Motor neuron (in vitro differentiated cells): Measurements from ENCODE around the gene DDX3X. TPM values are rescaled to one million over a fixed set of nuclear protein-coding genes. Genes with fewer than 3 reads are reported as not detected.
"Not testable (repeated sequence)": the region's sequence is repeated elsewhere in the genome, so short reads cannot be mapped to it uniquely, and the experiment has no call there.

Source experiments
- ATAC-seq, 8 experiments: fragments of 200-7000 bp; cut with Tn5 transposase; replicated peaks in 6 of 8; 2 replicates each; pipeline ENCODE4 v1.8.0; 2021; ENCODE audit warnings: mild to moderate bottlenecking in 8 of 8, moderate library complexity in 8 of 8
- H3K27ac ChIP-seq, 2 donors: fragments of 250-450 bp; sonication (Bioruptor Pico); 2 replicates each; pipeline ENCODE4 v1.9.0; 2021; ENCODE audit warnings: antibody characterized with exemption in 2 of 2, mild to moderate bottlenecking in 2 of 2, moderate library complexity in 1 of 2
- H3K4me1 ChIP-seq, 2 donors: fragments of 250-450 bp; sonication (Bioruptor Pico); replicated peaks in 1 of 2; 2 replicates each; pipeline ENCODE4 v1.6.1; 2021; ENCODE audit warnings: antibody characterized with exemption in 2 of 2, mild to moderate bottlenecking in 2 of 2, moderate library complexity in 1 of 2
- H3K4me3 ChIP-seq, 5 donors: fragments of 250-450 bp; sonication (Bioruptor Pico); 2 replicates each; pipeline ENCODE4 v1.9.0; 2021; ENCODE audit warnings: antibody characterized with exemption in 5 of 5, mild to moderate bottlenecking in 5 of 5, moderate library complexity in 4 of 5
- WGBS, 10 experiments: fragments of 450-650 bp; shearing (Covaris generic); methylation state at CpG; one replicate each; pipeline ENCODE4 v1.0.0; 2022; 5-methylcytosine and 5-hydroxymethylcytosine counted together
- in situ Hi-C, 9 experiments: fragments of 400-800 bp; cut with MboI; loops; one replicate each; pipeline ENCODE4 v1.15.0; 2021; ENCODE audit warnings: low sequenced_read_pairs in 9 of 9, low pct_unique_long_range_greater_than_20kb in 2 of 9; ENCODE audit not compliant: unreplicated experiment in 9 of 9
- total RNA-seq, 8 experiments: library from RNA; unstranded; fragments of 300-600 nt; gene quantifications; 2 replicates each; pipeline versions ENCODE4 v1.2.3 to v1.2.4, GENCODE V29; 2022

Gene DDX3X
- total RNA-seq, 8 experiments from 2014 or later: 119 to 319 (median 167) TPM

- in situ Hi-C loops: no loop called here
- 0 to 80% methylated on average over 1 of the region's 10 CpGs; no CpG with 5 or more reads in 8 of the 10 experiments for WGBS, 10 experiments
- H3K4me3 ChIP-seq: no peak overlapping the region
- no peak overlapping the region for H3K27ac ChIP-seq
- H3K4me1 ChIP-seq: no peaks in the 10 kb centered on the region
- peak in 1 of 8 experiments; percentile 74 for ATAC-seq
Observed at GRCh38 chrX:41384051-41384705, 50.2 kb downstream of the DDX3X start.

- H3K4me3 ChIP-seq: no peak overlapping the region
- WGBS, 10 experiments: 0 to 95% (median 53%) methylated on average over 1 to 8 of the region's 8 CpGs; no CpG with 5 or more reads in 4 of the 10 experiments
- in situ Hi-C loops: no loop called here
- H3K4me1 ChIP-seq: no peaks in the 10 kb centered on the region
- ATAC-seq: peak in 2 of 8 experiments; percentile 30 to 31
- H3K27ac ChIP-seq: no peak overlapping the region
Observed at GRCh38 chrX:41386222-41386990, 52.4 kb downstream of the DDX3X start.

- Histone ChIP-seq H3K4me1 (no peaks in the 10 kb centered on the region), H3K4me3 (no peak overlapping the region), H3K27ac (no peak overlapping the region)
- in situ Hi-C loops: no loop called here
- ATAC-seq: no peak
- WGBS, 10 experiments: 68 to 100% (median 80%) methylated on average over 2 to 6 of the region's 8 CpGs; no CpG with 5 or more reads in 5 of the 10 experiments
Observed at GRCh38 chrX:41388543-41388942, 54.6 kb downstream of the DDX3X start.

- Histone ChIP-seq H3K4me1 (no peaks in the 10 kb centered on the region), H3K27ac (no peak overlapping the region), H3K4me3 (no peak overlapping the region)
- ATAC-seq: no peak
- WGBS, 10 experiments: 60 to 100% (median 67%) methylated on average over 2 to 3 of the region's 6 CpGs; no CpG with 5 or more reads in 7 of the 10 experiments
- in situ Hi-C loops: no loop called here
Observed at GRCh38 chrX:41389311-41389888, 55.4 kb downstream of the DDX3X start.

- H3K4me3 ChIP-seq, H3K4me1 ChIP-seq, ATAC-seq, in situ Hi-C loops, H3K27ac ChIP-seq: not testable (repeated sequence)
- WGBS, 10 experiments: 25 to 80% (median 35%) methylated on average over 1 to 3 of the region's 7 CpGs; no CpG with 5 or more reads in 7 of the 10 experiments
Observed at GRCh38 chrX:41390576-41390975, 56.6 kb downstream of the DDX3X start.

GRCh38 chrX:41391606-41392005 lies 57.6 kb downstream of the DDX3X start:
- Histone ChIP-seq H3K4me1 (no peaks in the 10 kb centered on the region), H3K4me3 (no peak overlapping the region), H3K27ac (no peak overlapping the region)
- no peak for ATAC-seq
- WGBS, 10 experiments: 80% methylated on average over 8 of the region's 9 CpGs; no CpG with 5 or more reads in 9 of the 10 experiments
- in situ Hi-C loops: no loop called here

GRCh38 chrX:41394293-41394692 lies 60.3 kb downstream of the DDX3X start:
- no peaks in the 10 kb centered on the region for H3K4me1 ChIP-seq
- no peak overlapping the region for H3K4me3 ChIP-seq
- in situ Hi-C loops: no loop called here
- 79 to 100% methylated on average over 2 to 3 of the region's 8 CpGs; no CpG with 5 or more reads in 8 of the 10 experiments for WGBS, 10 experiments
- no peak for ATAC-seq
- H3K27ac ChIP-seq: no peak overlapping the region

- Histone ChIP-seq H3K27ac (no peak overlapping the region), H3K4me1 (no peaks in the 10 kb centered on the region), H3K4me3 (no peak overlapping the region)
- ATAC-seq: peak in 1 of 8 experiments; percentile 62
- 100% methylated on average over 1 of the region's 3 CpGs; no CpG with 5 or more reads in 9 of the 10 experiments for WGBS, 10 experiments
- in situ Hi-C loops: no loop called here
Observed at GRCh38 chrX:41397219-41397618, 63.3 kb downstream of the DDX3X start.

GRCh38 chrX:41397768-41398167 lies 63.8 kb downstream of the DDX3X start:
- in situ Hi-C loops: no loop called here
- no peak for ATAC-seq
- no peak overlapping the region for H3K4me3 ChIP-seq
- H3K27ac ChIP-seq: no peak overlapping the region
- H3K4me1 ChIP-seq: no peaks in the 10 kb centered on the region
- WGBS, 10 experiments: 94% methylated on average over 2 of the region's 2 CpGs; no CpG with 5 or more reads in 9 of the 10 experiments

- ATAC-seq, H3K4me3 ChIP-seq, H3K4me1 ChIP-seq, in situ Hi-C loops, H3K27ac ChIP-seq: not testable (repeated sequence)
- WGBS, 10 experiments: 40 to 82% (median 71%) methylated on average over 1 to 2 of the region's 2 CpGs; no CpG with 5 or more reads in 6 of the 10 experiments
Observed at GRCh38 chrX:41402556-41402955, 68.6 kb downstream of the DDX3X start.

- in situ Hi-C loops: no loop called here
- Histone ChIP-seq H3K4me1 (peaks cover 0 to 4% of the 10 kb centered on the region in 2 donors), H3K27ac (no peak overlapping the region), H3K4me3 (no peak overlapping the region)
- ATAC-seq: no peak
- WGBS, 10 experiments: 89% methylated on average over 5 of the region's 6 CpGs; no CpG with 5 or more reads in 9 of the 10 experiments
Observed at GRCh38 chrX:41405551-41405950, 71.6 kb downstream of the DDX3X start.

- no peak overlapping the region for H3K27ac ChIP-seq
- no peak overlapping the region for H3K4me3 ChIP-seq
- in situ Hi-C loops: no loop called here
- ATAC-seq: no peak
- peaks cover 0 to 4% of the 10 kb centered on the region in 2 donors for H3K4me1 ChIP-seq
- 0 to 100% methylated on average over 1 of the region's 1 CpG; no CpG with 5 or more reads in 8 of the 10 experiments for WGBS, 10 experiments
Observed at GRCh38 chrX:41406201-41406600, 72.2 kb downstream of the DDX3X start.

- Histone ChIP-seq H3K27ac (no peak overlapping the region), H3K4me1 (peaks cover 0 to 4% of the 10 kb centered on the region in 2 donors), H3K4me3 (no peak overlapping the region)
- 0 to 100% (median 82%) methylated on average over 1 to 4 of the region's 4 CpGs; no CpG with 5 or more reads in 3 of the 10 experiments for WGBS, 10 experiments
- no peak for ATAC-seq
- in situ Hi-C loops: no loop called here
Observed at GRCh38 chrX:41407816-41408215, 73.9 kb downstream of the DDX3X start.
